DOHH2 (cell line): ENCODE data around the gene CACNA1A.

Source experiments
- H3F3A ChIP-seq: fragments of 200-600 bp; sonication (generic), shearing (Covaris generic); 2 replicates; pipeline ENCODE4 v1.6.0; 2016; ENCODE audit warnings: antibody characterized with exemption, mild to moderate bottlenecking; ENCODE audit not compliant: control insufficient read depth, insufficient read depth
- H3K27ac ChIP-seq: fragments of 200-600 bp; sonication (generic); 2 replicates; pipeline ENCODE4 v1.5.1; 2014; ENCODE audit warnings: low read depth, mild to moderate bottlenecking, low read length, moderate library complexity
- H3K27me3 ChIP-seq: fragments of 200-600 bp; sonication (generic); 2 replicates; pipeline ENCODE4 v1.6.1; 2014; ENCODE audit warnings: mild to moderate bottlenecking, low read length, mixed read lengths; ENCODE audit not compliant: control insufficient read depth
- H3K36me3 ChIP-seq: fragments of 200-600 bp; sonication (generic); 2 replicates; pipeline ENCODE4 v1.6.1; 2014; ENCODE audit warnings: mild to moderate bottlenecking, low read length, moderate library complexity, mixed read lengths; ENCODE audit not compliant: control insufficient read depth
- H3K4me1 ChIP-seq: fragments of 200-600 bp; sonication (generic); 2 replicates; pipeline ENCODE4 v1.6.1; 2014; ENCODE audit warnings: mild to moderate bottlenecking, low read length, mixed read lengths; ENCODE audit not compliant: control insufficient read depth
- H3K4me2 ChIP-seq: fragments of 200-600 bp; sonication (generic); 2 replicates; pipeline ENCODE4 v1.6.0; 2014; ENCODE audit warnings: mild to moderate bottlenecking, low read length, moderate library complexity
- H3K4me3 ChIP-seq: fragments of 200-600 bp; sonication (generic); 2 replicates; pipeline ENCODE4 v1.5.1; 2014; ENCODE audit warnings: mild to moderate bottlenecking, low read length, mixed read lengths
- H3K79me2 ChIP-seq: fragments of 200-600 bp; sonication (generic); 2 replicates; pipeline ENCODE4 v1.6.1; 2014; ENCODE audit warnings: mild to moderate bottlenecking, low read length, mixed read lengths; ENCODE audit not compliant: control insufficient read depth
- H3K9me2 ChIP-seq: fragments of 200-600 bp; sonication (generic); replicated peaks from 2 replicates; pipeline ENCODE4 v1.6.1; 2014; ENCODE audit warnings: mild to moderate bottlenecking, low read length, mixed read lengths; ENCODE audit not compliant: control insufficient read depth
- H3K9me3 ChIP-seq: fragments of 200-600 bp; sonication (generic); 2 replicates; pipeline ENCODE4 v1.6.1; 2014; ENCODE audit warnings: antibody characterized with exemption, low read length, mixed read lengths; ENCODE audit not compliant: control insufficient read depth, insufficient read depth
- H4K20me1 ChIP-seq: fragments of 200-600 bp; sonication (generic); 2 replicates; pipeline ENCODE4 v1.6.0; 2014; ENCODE audit warnings: low read depth, mild to moderate bottlenecking, antibody characterized with exemption, low read length, moderate library complexity; ENCODE audit not compliant: control insufficient read depth, insufficient read depth
- CTCF ChIP-seq: fragments of 200-600 bp; sonication (generic); IDR thresholded peaks from one replicate; pipeline ENCODE4 v1.5.1; 2014; ENCODE audit warnings: antibody characterized with exemption, mild to moderate bottlenecking, low read depth, low read length; ENCODE audit not compliant: poor library complexity, severe bottlenecking
- EZH2phosphoT487 ChIP-seq: fragments of 200-600 bp; sonication (generic); IDR thresholded peaks from 2 replicates; pipeline ENCODE4 v1.6.1; 2017; ENCODE audit warnings: borderline replicate concordance, mild to moderate bottlenecking, antibody characterized with exemption, low read length, moderate library complexity, mixed read lengths

The CACNA1A gene

DNA sequence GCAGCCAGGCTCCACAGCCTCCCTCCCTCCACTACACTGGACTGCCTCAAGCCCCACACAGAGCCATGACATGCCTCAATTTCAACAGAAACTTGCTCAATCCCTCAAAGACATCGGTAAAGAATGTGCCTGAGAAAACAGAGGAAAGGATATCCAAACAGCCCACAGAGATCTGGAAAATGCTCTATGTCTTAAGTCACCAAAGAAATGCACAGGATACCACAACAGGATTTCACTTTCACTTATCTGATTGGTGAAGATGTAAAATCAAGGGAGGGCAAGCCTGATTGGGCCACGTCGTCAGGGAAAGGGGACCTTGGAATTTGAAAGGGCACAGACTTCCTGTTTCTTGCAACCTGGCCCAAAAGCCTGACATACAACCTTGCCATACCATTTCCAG lies 14.2 kb downstream of the CACNA1A start:
- Histone ChIP-seq H4K20me1 (no peaks in the 10 kb centered on the region), H3K36me3 (no peaks in the 10 kb centered on the region), H3F3A (no peaks in the 10 kb centered on the region), H3K27me3 (no peaks in the 10 kb centered on the region), H3K4me1 (no peaks in the 10 kb centered on the region), H3K4me3 (no peak overlapping the region), H3K4me2 (no peak overlapping the region), H3K27ac (no peak overlapping the region), H3K9me2 (no peaks in the 10 kb centered on the region), H3K9me3 (no peaks in the 10 kb centered on the region), H3K79me2 (no peaks in the 10 kb centered on the region)
- no peak for TF ChIP-seq CTCF

- H3K9me2 ChIP-seq: no peaks in the 10 kb centered on the region
- no peaks in the 10 kb centered on the region for H3K27me3 ChIP-seq
- H3K4me2 ChIP-seq: no peak overlapping the region
- TF ChIP-seq CTCF (no peak), EZH2phosphoT487 (no peak)
- H3K79me2 ChIP-seq: no peaks in the 10 kb centered on the region
- no peak overlapping the region for H3K27ac ChIP-seq
- H3K4me1 ChIP-seq: no peaks in the 10 kb centered on the region
- no peak overlapping the region for H3K4me3 ChIP-seq
- no peaks in the 10 kb centered on the region for H3K36me3 ChIP-seq
- no peaks in the 10 kb centered on the region for H3F3A ChIP-seq
- no peaks in the 10 kb centered on the region for H4K20me1 ChIP-seq
- no peaks in the 10 kb centered on the region for H3K9me3 ChIP-seq
Observed at GRCh38 chr19:13487985-13488384, 18.3 kb downstream of the CACNA1A start.

- Histone ChIP-seq H3K9me2 (no peaks in the 10 kb centered on the region), H3K4me1 (no peaks in the 10 kb centered on the region), H3K27ac (no peak overlapping the region), H4K20me1 (no peaks in the 10 kb centered on the region), H3F3A (no peaks in the 10 kb centered on the region), H3K9me3 (no peaks in the 10 kb centered on the region), H3K4me2 (no peak overlapping the region), H3K4me3 (no peak overlapping the region), H3K79me2 (no peaks in the 10 kb centered on the region), H3K36me3 (no peaks in the 10 kb centered on the region), H3K27me3 (no peaks in the 10 kb centered on the region)
- TF ChIP-seq EZH2phosphoT487 (no peak), CTCF (no peak)
Observed at GRCh38 chr19:13484166-13484565, 22.1 kb downstream of the CACNA1A start.

GRCh38 chr19:13483215-13483614 lies 23.1 kb downstream of the CACNA1A start:
- Histone ChIP-seq H3K4me1 (no peaks in the 10 kb centered on the region), H3K9me3 (no peaks in the 10 kb centered on the region), H3K36me3 (no peaks in the 10 kb centered on the region), H3F3A (no peaks in the 10 kb centered on the region), H3K9me2 (no peaks in the 10 kb centered on the region), H3K27me3 (no peaks in the 10 kb centered on the region), H3K4me3 (no peak overlapping the region), H4K20me1 (no peaks in the 10 kb centered on the region), H3K27ac (no peak overlapping the region), H3K4me2 (no peak overlapping the region), H3K79me2 (no peaks in the 10 kb centered on the region)
- no peak for TF ChIP-seq CTCF
- no peak for TF ChIP-seq EZH2phosphoT487
